ENCODE data around the gene SLC22A25.
"Not testable (repeated sequence)": the region's sequence is repeated elsewhere in the genome, so short reads cannot be mapped to it uniquely, and the experiment has no call there.

Gene SLC22A25

GRCh38 chr11:63250162-63251050 is 7.0 kb upstream of the SLC22A25 start:
- no peaks in the 10 kb centered on the region for H3K27me3 ChIP-seq (ENCODE audit: control insufficient read depth, insufficient read depth, low read length)
- H2AFZ ChIP-seq: no peak overlapping the region
- TF ChIP-seq CTCF (IDR thresholded peaks at IDR 0.05): no peak
- no peak overlapping the region for H3K4me2 ChIP-seq (ENCODE audit: low read length)
- H3K9me3 ChIP-seq (ENCODE audit: control insufficient read depth, low read length): no peaks in the 10 kb centered on the region
- no peaks in the 10 kb centered on the region for H3K36me3 ChIP-seq (ENCODE audit: control insufficient read depth, insufficient read depth, low read length)
- no peak overlapping the region for H3K9ac ChIP-seq
- H3K4me3 ChIP-seq (ENCODE audit: low read depth, low read length): no peak overlapping the region
- H3K27ac ChIP-seq: no peak overlapping the region
- no peaks in the 10 kb centered on the region for H3K79me2 ChIP-seq
- H3K4me1 ChIP-seq: no peaks in the 10 kb centered on the region

GRCh38 chr11:63248966-63249365 is 5.6 kb upstream of the SLC22A25 start:
- no peak for TF ChIP-seq CTCF (IDR thresholded peaks at IDR 0.05)
- Histone ChIP-seq H2AFZ (no peak overlapping the region), H3K4me2 (ENCODE audit: low read length) (no peak overlapping the region), H3K27me3 (ENCODE audit: control insufficient read depth, insufficient read depth, low read length) (no peaks in the 10 kb centered on the region), H3K9me3 (ENCODE audit: control insufficient read depth, low read length) (no peaks in the 10 kb centered on the region), H3K79me2 (no peaks in the 10 kb centered on the region), H3K9ac (no peak overlapping the region), H3K36me3 (ENCODE audit: control insufficient read depth, insufficient read depth, low read length) (no peaks in the 10 kb centered on the region), H3K4me1 (no peaks in the 10 kb centered on the region), H3K27ac (no peak overlapping the region), H3K4me3 (ENCODE audit: low read depth, low read length) (no peak overlapping the region)

- H3K27ac ChIP-seq; H3K4me3 ChIP-seq (ENCODE audit: low read depth, low read length); H3K4me2 ChIP-seq (ENCODE audit: low read length); H3K79me2 ChIP-seq; H3K36me3 ChIP-seq (ENCODE audit: control insufficient read depth, insufficient read depth, low read length); H3K9ac ChIP-seq; H3K27me3 ChIP-seq (ENCODE audit: control insufficient read depth, insufficient read depth, low read length); H3K9me3 ChIP-seq (ENCODE audit: control insufficient read depth, low read length); H2AFZ ChIP-seq; H3K4me1 ChIP-seq: not testable (repeated sequence)
Measured at GRCh38 chr11:63247237-63248002, 4.0 kb upstream of the SLC22A25 start.

- no peak overlapping the region for H3K27ac ChIP-seq
- TF ChIP-seq CTCF (IDR thresholded peaks at IDR 0.05): no peak
- H3K4me2 ChIP-seq (ENCODE audit: low read length): no peak overlapping the region
- no peaks in the 10 kb centered on the region for H3K27me3 ChIP-seq (ENCODE audit: control insufficient read depth, insufficient read depth, low read length)
- no peak overlapping the region for H3K9ac ChIP-seq
- no peaks in the 10 kb centered on the region for H3K79me2 ChIP-seq
- H2AFZ ChIP-seq: no peak overlapping the region
- no peaks in the 10 kb centered on the region for H3K9me3 ChIP-seq (ENCODE audit: control insufficient read depth, low read length)
- H3K4me3 ChIP-seq (ENCODE audit: low read depth, low read length): no peak overlapping the region
- no peaks in the 10 kb centered on the region for H3K4me1 ChIP-seq
- no peaks in the 10 kb centered on the region for H3K36me3 ChIP-seq (ENCODE audit: control insufficient read depth, insufficient read depth, low read length)
Measured at GRCh38 chr11:63246045-63246444, 2.6 kb upstream of the SLC22A25 start.

GRCh38 chr11:63244862-63245261 is 1.5 kb upstream of the SLC22A25 start:
- Histone ChIP-seq H3K27ac (no peak overlapping the region), H3K9me3 (ENCODE audit: control insufficient read depth, low read length) (no peaks in the 10 kb centered on the region), H3K27me3 (ENCODE audit: control insufficient read depth, insufficient read depth, low read length) (no peaks in the 10 kb centered on the region), H3K4me1 (no peaks in the 10 kb centered on the region), H2AFZ (no peak overlapping the region), H3K79me2 (no peaks in the 10 kb centered on the region), H3K4me2 (ENCODE audit: low read length) (no peak overlapping the region), H3K36me3 (ENCODE audit: control insufficient read depth, insufficient read depth, low read length) (no peaks in the 10 kb centered on the region), H3K9ac (no peak overlapping the region), H3K4me3 (ENCODE audit: low read depth, low read length) (no peak overlapping the region)
- no peak for TF ChIP-seq CTCF (IDR thresholded peaks at IDR 0.05)

Data from parathyroid adenoma (tissue), 2 donors.